ENCODE data around the gene SYT14.

The SYT14 gene

DNA sequence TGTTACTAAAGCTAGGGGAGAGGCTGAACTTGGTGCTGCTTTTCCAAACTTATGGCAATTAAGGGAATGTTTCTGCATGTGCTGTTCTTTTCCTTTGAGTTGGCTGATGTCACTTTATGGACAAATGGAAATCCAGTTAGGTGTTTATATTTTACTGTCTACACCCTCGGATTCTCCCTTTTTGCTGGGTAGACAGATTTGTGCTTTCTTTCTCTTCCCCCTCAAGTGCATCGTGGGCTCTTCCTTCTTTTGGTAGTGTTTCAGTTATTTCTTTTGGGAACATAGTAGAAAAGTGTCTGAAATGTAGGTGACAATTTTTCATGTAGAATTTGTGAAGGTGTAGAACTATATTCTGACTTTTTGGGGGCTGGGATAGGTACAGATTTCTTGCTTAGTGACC lies 22.9 kb downstream of the SYT14 start (continued):
- no peak for TF ChIP-seq TSHZ2 (CRISPR knock-in tag; IDR thresholded peaks at IDR 0.05)
- TF ChIP-seq ESRRG (CRISPR knock-in tag; IDR thresholded peaks at IDR 0.05) = no peak

- TF ChIP-seq TCF4 (CRISPR knock-in tag; IDR thresholded peaks at IDR 0.05; ENCODE audit: borderline replicate concordance) (no peak), ZNF565 (CRISPR knock-in tag; conservative IDR thresholded peaks at IDR 0.05; ENCODE audit: low read depth) (no peak), ZFP30 (CRISPR knock-in tag; IDR thresholded peaks at IDR 0.05) (no peak), PPARA (CRISPR knock-in tag; IDR thresholded peaks at IDR 0.05; ENCODE audit: borderline replicate concordance) (no peak), ISL1 (CRISPR knock-in tag; IDR thresholded peaks at IDR 0.05) (no peak), SNAI2 (CRISPR knock-in tag; IDR thresholded peaks at IDR 0.05) (no peak), ARNTL (CRISPR knock-in tag; IDR thresholded peaks at IDR 0.05; ENCODE audit: borderline replicate concordance, low read depth) (no peak), CSDC2 (CRISPR knock-in tag; IDR thresholded peaks at IDR 0.05) (no peak), GLIS3 (CRISPR knock-in tag; IDR thresholded peaks at IDR 0.05) (no peak), TSHZ2 (CRISPR knock-in tag; IDR thresholded peaks at IDR 0.05) (no peak), ZFP3 (CRISPR knock-in tag; IDR thresholded peaks at IDR 0.05) (no peak), OSR1 (CRISPR knock-in tag; IDR thresholded peaks at IDR 0.05) (no peak), ZNF8 (CRISPR knock-in tag; IDR thresholded peaks at IDR 0.05) (no peak)
- TF ChIP-seq, protein P1, sequence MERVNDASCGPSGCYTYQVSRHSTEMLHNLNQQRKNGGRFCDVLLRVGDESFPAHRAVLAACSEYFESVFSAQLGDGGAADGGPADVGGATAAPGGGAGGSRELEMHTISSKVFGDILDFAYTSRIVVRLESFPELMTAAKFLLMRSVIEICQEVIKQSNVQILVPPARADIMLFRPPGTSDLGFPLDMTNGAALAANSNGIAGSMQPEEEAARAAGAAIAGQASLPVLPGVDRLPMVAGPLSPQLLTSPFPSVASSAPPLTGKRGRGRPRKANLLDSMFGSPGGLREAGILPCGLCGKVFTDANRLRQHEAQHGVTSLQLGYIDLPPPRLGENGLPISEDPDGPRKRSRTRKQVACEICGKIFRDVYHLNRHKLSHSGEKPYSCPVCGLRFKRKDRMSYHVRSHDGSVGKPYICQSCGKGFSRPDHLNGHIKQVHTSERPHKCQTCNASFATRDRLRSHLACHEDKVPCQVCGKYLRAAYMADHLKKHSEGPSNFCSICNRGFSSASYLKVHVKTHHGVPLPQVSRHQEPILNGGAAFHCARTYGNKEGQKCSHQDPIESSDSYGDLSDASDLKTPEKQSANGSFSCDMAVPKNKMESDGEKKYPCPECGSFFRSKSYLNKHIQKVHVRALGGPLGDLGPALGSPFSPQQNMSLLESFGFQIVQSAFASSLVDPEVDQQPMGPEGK (CRISPR knock-in tag; IDR thresholded peaks at IDR 0.05; ENCODE audit: borderline replicate concordance) = no peak
- TF ChIP-seq, protein P2, sequence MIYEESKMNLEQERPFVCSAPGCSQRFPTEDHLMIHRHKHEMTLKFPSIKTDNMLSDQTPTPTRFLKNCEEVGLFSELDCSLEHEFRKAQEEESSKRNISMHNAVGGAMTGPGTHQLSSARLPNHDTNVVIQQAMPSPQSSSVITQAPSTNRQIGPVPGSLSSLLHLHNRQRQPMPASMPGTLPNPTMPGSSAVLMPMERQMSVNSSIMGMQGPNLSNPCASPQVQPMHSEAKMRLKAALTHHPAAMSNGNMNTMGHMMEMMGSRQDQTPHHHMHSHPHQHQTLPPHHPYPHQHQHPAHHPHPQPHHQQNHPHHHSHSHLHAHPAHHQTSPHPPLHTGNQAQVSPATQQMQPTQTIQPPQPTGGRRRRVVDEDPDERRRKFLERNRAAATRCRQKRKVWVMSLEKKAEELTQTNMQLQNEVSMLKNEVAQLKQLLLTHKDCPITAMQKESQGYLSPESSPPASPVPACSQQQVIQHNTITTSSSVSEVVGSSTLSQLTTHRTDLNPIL (CRISPR knock-in tag; IDR thresholded peaks at IDR 0.05; ENCODE audit: low read depth) = no peak
- ATAC-seq = no peak
These were observed 24.4 kb downstream of the SYT14 start for GRCh38 chr1:209962388-209962787.

GRCh38 chr1:209962856-209963255 lies 24.8 kb downstream of the SYT14 start:
- ATAC-seq = no peak
- TF ChIP-seq ZNF8 (CRISPR knock-in tag; IDR thresholded peaks at IDR 0.05) (no peak), ZNF565 (CRISPR knock-in tag; conservative IDR thresholded peaks at IDR 0.05; ENCODE audit: low read depth) (no peak), ARNTL (CRISPR knock-in tag; IDR thresholded peaks at IDR 0.05; ENCODE audit: borderline replicate concordance, low read depth) (no peak), BACH2 (CRISPR knock-in tag; IDR thresholded peaks at IDR 0.05; ENCODE audit: borderline replicate concordance) (no peak), GLIS3 (CRISPR knock-in tag; IDR thresholded peaks at IDR 0.05) (no peak), CSDC2 (CRISPR knock-in tag; IDR thresholded peaks at IDR 0.05) (no peak), OSR1 (CRISPR knock-in tag; IDR thresholded peaks at IDR 0.05) (no peak), TCF4 (CRISPR knock-in tag; IDR thresholded peaks at IDR 0.05; ENCODE audit: borderline replicate concordance) (no peak), ISL1 (CRISPR knock-in tag; IDR thresholded peaks at IDR 0.05) (no peak), ESRRG (CRISPR knock-in tag; IDR thresholded peaks at IDR 0.05) (no peak)
- TF ChIP-seq, protein P2 (CRISPR knock-in tag; IDR thresholded peaks at IDR 0.05; ENCODE audit: low read depth) = no peak

DNA sequence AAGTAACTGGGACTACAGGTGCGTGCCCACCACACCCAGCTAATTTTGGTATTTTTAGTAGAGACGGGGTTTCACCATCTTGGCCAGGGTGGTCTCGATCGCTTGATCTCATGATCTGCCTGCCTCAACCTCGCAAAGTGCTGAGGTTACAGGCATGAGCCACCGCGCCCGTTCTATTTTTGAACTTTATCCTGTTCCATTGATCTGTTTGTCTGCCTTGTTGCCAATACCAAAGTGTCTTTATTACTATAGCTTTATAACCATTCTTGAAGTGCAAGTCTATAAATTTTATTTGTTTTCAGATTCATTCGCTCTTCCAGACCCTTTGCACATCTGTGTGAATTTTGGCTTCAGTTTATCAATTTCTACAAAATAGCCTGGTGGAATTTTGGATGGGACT lies 28.0 kb downstream of the SYT14 start:
- no peak for ATAC-seq
- TF ChIP-seq SNAI2 (CRISPR knock-in tag; IDR thresholded peaks at IDR 0.05) (no peak), TOX (CRISPR knock-in tag; IDR thresholded peaks at IDR 0.05; ENCODE audit: borderline replicate concordance) (no peak), GLIS3 (CRISPR knock-in tag; IDR thresholded peaks at IDR 0.05) (no peak), ISL1 (CRISPR knock-in tag; IDR thresholded peaks at IDR 0.05) (no peak), RARB (CRISPR knock-in tag; IDR thresholded peaks at IDR 0.05) (no peak), ZNF70 (CRISPR knock-in tag; IDR thresholded peaks at IDR 0.05) (no peak), ESRRG (CRISPR knock-in tag; IDR thresholded peaks at IDR 0.05) (no peak), CSDC2 (CRISPR knock-in tag; IDR thresholded peaks at IDR 0.05) (no peak), ARNTL (CRISPR knock-in tag; IDR thresholded peaks at IDR 0.05; ENCODE audit: borderline replicate concordance, low read depth) (no peak), TCF4 (CRISPR knock-in tag; IDR thresholded peaks at IDR 0.05; ENCODE audit: borderline replicate concordance) (no peak)
- TF ChIP-seq, protein P1 (CRISPR knock-in tag; IDR thresholded peaks at IDR 0.05; ENCODE audit: borderline replicate concordance) = no peak
- TF ChIP-seq, protein P3, sequence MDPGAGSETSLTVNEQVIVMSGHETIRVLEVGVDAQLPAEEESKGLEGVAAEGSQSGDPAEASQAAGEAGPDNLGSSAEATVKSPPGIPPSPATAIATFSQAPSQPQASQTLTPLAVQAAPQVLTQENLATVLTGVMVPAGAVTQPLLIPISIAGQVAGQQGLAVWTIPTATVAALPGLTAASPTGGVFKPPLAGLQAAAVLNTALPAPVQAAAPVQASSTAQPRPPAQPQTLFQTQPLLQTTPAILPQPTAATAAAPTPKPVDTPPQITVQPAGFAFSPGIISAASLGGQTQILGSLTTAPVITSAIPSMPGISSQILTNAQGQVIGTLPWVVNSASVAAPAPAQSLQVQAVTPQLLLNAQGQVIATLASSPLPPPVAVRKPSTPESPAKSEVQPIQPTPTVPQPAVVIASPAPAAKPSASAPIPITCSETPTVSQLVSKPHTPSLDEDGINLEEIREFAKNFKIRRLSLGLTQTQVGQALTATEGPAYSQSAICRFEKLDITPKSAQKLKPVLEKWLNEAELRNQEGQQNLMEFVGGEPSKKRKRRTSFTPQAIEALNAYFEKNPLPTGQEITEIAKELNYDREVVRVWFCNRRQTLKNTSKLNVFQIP (CRISPR knock-in tag; IDR thresholded peaks at IDR 0.05; ENCODE audit: borderline replicate concordance, low read depth) = no peak

Measured in SK-N-SH treated with all-trans-retinoic acid at 6 μM for 48 hours (cell line).